Activated naive CD4-positive, alpha-beta T cell treated with Interleukin-2 at 50 U/mL for 16 hours (primary cell): ENCODE measurements around the gene SCNN1B.
"Not testable (repeated sequence)": the region's sequence is repeated elsewhere in the genome, so short reads cannot be mapped to it uniquely, and the experiment has no call there.

Source experiments
- DNase-seq: peaks from one replicate; pipeline ENCODE4 v3.0.0-alpha.2; 2020

SCNN1B gene

DNA sequence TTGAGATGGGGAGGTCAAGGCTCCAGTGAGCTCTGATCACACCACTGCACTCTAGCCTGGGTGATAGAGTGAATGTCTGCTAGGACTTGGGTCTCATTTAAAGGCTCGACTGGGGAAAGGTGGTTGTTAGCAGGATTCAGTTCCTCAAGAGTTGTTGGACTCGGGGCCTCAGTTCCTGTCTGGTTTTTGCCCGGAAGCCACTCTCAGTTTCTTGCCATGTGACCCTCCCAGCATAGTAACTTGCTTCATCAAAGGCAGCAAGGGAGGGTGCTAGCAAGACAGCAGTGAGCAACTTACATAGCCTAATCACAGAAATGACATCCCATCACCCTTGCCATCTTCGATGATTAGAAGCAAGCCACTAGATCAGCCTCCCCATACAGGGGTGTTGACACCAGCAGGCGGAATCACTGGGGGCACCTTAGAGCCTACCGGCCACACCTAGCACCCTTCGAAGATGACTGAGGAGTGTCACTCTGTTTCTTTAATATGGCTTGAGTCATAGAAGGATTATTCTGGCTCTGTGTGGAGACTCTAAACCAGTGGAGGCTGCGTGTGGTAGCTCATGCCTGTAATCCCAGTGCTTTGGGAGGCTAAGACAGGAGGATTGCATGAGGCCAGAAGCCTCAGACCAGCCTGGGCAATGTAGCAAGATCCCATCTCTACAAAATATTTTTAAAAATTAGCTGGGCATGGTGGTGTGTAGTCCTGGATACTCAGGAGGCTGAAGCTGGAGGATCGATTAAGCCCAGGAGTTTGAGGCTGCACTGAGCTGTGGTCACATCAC, 13.2 kb upstream of the SCNN1B start:
- DNase-seq = no peak

GRCh38 chr16:23290189-23291062, 11.7 kb upstream of the SCNN1B start:
- no peak for DNase-seq

DNA sequence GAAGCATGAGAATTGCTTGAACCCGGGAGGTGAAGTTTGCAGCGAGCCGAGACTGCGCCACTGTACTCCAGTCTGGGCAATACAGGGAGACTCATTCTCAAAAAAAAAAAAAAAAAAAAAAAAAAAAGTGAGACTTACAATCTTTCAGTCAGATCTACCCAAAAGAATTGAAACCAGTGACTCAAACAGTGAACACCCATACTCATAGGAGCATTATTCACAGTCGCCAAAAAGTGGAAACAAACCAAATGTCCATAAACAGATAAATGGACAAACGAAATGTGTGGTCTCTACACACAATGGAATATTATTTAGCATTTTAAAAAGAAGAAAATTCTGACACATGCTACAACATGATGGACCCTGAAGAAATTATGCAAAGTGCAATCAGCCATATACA, 9.1 kb upstream of the SCNN1B start:
- DNase-seq = no peak

DNA sequence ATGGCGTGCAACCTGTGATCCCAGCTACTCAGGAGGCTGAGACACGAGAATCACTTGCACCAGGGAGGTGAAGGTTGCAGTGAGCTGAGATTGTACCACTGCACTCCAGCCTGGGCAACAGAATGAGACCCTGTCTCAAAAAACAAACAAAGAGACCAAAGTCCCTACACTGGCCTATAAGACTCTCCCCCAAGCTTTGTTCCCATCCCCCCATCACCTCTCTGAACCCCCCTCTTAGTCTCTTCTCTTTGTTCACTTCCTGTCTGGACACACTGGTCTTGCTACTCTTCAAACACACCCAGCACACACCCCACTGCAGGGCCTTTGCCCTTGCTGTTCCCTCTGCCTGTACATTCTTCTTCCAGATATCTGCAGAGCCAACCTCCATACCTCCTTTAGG, 7.8 kb upstream of the SCNN1B start:
- no peak for DNase-seq

DNA sequence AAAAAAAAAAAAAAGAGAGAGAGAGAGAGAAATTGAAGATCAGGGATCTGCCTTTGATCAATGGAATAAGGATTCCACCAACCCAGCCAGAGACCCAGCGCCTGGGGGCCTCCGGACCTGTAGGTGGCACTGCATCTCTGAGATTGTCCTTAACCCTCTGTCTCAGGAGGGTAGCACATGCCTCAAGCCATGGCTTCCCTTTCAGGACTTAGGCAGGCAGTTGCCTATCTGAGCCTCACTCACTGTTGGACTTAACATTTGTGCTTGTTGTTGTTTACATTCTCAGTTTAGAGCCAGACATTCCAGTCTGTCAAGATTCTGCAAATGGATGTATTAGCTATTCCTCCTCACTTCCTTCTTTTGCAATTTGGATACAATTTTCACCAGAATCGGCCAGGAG, 5.1 kb upstream of the SCNN1B start:
- no peak for DNase-seq

DNA sequence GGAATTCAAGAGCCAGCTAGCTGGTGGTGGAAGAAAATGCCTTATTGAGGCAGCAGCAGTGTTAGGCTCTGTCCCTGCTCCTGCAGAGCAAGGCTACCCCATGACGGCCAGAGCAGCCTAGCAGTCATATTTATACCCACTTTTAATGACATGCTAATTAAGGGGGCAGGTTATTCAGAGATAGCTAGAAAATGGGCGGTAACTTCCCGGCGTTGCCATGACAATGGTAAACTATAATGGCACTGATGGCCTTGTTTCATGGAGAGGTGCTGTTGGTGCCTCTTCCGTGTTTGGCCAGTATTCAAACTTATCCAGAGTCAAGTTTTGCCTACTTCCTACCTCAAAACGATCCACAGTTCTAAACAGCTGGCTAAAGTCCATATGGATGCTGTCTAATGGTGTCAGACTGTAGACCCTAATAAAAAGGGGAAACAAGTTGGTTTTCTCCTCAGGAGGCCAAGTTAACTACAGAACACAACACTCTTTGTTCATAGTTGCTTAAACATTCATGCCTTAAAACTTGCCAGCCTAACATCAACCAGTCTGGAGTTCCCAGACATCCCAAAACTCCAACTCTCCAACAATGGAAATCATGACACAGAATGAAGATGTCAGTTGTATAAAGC, 3.7 kb upstream of the SCNN1B start:
- no peak for DNase-seq

DNA sequence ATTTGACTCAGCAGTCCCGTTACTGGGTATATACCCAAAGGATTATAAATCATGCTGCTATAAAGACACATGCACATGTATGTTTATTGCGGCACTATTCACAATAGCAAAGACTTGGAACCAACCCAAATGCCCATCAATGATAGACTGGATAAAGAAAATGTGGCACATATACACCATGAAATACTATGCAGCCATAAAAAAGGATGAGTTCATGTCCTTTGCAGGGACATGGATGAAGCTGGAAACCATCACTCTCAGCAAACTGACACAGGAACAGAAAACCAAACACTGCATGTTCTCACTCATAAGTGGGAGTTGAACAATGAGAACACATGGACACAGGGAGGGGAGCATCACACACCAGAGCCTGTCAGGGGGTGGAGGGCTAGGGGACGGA, 2.3 kb upstream of the SCNN1B start:
- not testable (repeated sequence) for DNase-seq

- DNase-seq = no peak
Observed at GRCh38 chr16:23301251-23302044, 654 bp upstream of the SCNN1B start.

- DNase-seq = no peak
Observed at GRCh38 chr16:23303685-23304084, 1.6 kb downstream of the SCNN1B start.

GRCh38 chr16:23304620-23305019, 2.5 kb downstream of the SCNN1B start:
- no peak for DNase-seq

DNA sequence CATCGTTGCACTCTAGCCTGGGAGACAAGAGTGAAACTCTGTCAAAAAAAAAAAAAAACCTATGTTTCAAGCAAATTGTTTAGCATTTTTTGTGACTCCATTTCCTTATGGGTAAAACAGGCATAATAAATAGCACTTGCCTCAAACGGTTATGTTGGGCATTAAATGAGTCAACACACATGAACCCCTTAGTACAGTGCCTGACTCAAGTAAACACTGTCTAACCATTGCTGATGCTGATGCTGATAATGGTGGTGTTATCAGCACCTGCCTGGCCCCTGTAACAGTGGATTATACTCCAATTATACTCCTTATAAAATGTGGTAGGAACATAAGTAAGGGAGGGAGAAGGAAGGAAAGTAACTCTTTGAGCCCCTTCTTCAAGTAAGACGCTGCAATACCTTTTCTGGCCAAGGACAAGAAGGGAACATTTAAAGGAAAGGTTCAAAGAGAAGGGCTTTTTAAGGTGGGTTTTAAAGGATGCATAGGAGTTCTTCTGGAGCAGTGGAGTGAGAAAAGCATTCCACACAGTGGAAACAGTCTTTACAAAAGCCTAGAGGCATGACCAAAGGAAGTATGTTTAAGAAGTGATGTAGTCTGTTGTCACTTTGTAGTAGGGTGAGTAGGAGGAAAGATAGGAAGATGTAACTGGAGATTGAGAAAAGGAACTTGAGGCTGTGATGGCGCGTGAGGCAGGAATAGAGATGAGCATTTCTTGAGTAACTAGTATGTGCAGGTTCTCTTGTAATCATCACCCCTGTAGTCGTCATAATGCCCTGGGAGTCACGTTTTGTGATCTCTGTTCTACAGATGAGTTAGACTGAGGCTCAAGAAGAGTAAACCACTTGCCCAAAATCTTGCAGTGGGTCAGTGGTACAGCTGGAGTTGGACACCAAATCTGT, 4.3 kb downstream of the SCNN1B start:
- no peak for DNase-seq

GRCh38 chr16:23310217-23310616, 8.1 kb downstream of the SCNN1B start:
- DNase-seq = no peak

DNA sequence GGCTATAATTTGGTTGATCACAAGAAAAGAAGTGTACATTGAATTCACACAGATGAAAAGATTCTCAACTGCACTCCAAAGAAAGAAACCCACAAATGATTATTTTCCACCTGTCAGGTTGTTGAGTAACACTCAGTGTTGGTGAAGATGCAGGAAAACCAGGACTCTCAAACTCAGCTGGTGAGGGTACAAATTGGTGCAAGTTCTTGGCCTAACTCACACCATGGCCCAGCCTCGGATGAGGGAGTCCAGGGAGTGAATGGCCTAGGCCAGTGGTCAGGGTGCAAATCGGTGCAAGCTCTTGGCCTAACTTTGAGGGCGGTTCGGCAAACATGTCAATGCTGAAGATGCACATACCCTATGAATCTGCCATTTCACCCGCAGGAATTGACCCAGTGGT, 8.6 kb downstream of the SCNN1B start:
- DNase-seq = no peak

GRCh38 chr16:23316232-23316631, 14.1 kb downstream of the SCNN1B start:
- no peak for DNase-seq

- DNase-seq = no peak
Observed at GRCh38 chr16:23316634-23317265, 14.6 kb downstream of the SCNN1B start.

DNA sequence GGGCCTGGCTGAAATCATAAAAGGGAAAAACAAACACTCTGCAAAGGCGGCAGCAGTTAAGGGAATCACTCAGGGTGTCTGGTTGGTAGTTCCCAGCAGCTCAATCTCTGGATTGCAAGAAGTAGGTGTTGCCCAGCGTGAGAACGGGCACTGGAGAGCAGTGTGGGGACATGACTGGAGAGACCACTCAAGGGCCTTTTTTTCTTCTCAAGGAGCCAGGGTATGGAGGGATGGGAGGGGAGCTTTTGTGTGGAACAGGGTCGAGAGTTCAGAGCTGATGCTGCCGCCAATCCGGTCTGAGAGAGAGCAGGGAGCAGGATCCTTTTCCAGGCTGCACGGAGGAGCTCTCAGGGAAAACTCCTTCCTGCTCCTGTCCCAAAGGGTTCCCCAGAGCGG, 15.2 kb downstream of the SCNN1B start:
- DNase-seq = no peak

DNA sequence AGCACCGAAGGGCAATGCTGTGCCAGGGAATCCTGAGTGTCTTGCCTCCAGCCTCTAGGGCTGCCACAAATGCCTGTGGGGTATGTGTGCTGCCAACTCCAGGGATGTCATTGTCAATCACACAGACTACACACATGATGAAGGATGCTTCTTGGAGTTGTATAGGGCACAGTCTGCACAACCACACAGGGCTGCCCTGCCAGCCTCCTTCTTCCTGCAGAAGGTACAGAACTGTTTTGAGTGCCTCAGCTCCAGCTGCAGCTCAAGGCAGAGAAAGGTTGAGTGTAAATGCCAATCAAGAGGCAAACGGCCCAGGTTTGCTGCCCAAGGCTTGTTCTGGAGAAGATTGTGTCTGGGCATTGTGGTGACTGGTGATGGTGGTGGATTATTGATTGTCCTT, 15.6 kb downstream of the SCNN1B start:
- no peak for DNase-seq

GRCh38 chr16:23318639-23319038, 16.5 kb downstream of the SCNN1B start:
- no peak for DNase-seq

DNA sequence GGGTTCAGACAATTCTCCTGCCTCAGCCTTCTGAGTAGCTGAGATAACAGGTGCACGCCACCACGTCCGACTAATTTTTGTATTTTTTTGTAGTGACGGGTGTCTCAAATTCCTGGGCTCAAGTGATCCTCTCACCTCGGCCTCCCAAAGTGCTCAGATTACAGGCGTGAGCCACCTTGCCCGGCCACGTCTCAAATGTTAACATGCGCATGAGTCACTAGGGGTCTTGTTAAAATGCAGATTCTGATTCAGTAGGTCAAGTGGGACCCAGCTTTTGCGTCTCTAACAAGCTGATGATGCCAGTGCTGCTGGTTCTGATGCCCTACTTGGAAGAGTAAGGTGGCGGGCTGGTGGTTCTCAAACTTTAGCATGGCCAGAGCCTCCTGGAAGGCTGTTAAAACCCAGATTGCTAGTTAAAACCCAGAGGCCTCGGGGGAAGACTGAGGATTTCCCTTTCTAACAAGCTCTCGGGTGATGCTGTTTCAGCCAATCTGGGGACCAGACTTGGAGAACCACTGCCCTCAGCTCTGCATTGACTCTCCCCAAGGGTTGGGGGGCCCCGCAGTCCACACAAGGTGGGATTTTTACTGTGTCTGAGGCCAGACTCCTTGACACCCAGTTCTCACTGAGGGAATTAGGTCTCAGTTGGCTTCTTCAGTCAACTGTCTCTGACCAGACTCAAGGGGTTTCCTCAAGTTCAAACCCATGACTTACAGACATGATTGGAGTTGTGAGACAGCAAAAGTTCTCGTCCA, 17.9 kb downstream of the SCNN1B start:
- DNase-seq = no peak

DNA sequence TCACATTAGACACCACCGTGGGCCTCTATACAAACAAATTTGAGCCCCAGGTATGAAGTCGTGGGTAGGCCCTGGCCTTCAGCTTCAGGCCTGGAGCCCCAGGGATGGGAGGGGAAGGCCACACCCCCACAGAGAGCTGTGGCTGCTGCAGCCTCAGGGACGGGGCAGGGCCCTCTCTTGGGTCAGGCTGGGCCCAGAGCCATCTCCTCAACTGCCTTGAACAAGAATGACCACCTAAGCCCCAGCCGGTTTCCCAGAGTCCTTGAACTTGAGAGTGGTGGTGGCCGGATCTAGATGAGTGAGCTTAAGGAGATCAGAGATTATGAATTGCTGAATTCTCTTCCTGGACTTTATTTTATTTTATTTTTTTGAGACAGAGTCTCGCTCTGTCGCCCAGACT, 18.6 kb downstream of the SCNN1B start:
- no peak for DNase-seq
